HCT116 (cell line): ENCODE results near the gene ASB1. TPM values are rescaled to one million over a fixed set of nuclear protein-coding genes. Genes with fewer than 3 reads are reported as not detected.

Experiments used
- ATAC-seq: fragments of 200-7000 bp; cut with Tn5 transposase; 2 replicates; pipeline ENCODE4 v1.9.1; 2020; ENCODE audit warnings: mild to moderate bottlenecking, moderate library complexity
- BruUV-seq: library from RNA; stranded (reverse); fragments of 400-500 nt; replicated peaks from 2 replicates; lab custom pipeline; 2021; lab: Mats Ljungman, UMichigan
- CTCF ChIA-PET: fragments of 300-600 bp; sonication (Branson Sonifier 250); formaldehyde crosslinking; loops from one replicate; lab custom pipeline; 2021; ENCODE audit warnings: antibody characterized with exemption; lab: Charles Lee
- POLR2A ChIA-PET: fragments of 300-600, 350-600 bp; sonication (Branson Sonifier 250); formaldehyde crosslinking; loops from one replicate; lab custom pipeline; 2021; ENCODE audit warnings: antibody characterized with exemption; lab: Charles Lee
- RAD21 ChIA-PET, 2 experiments: fragments of 300-600 bp; sonication (Branson Sonifier 250); formaldehyde crosslinking; loops; one replicate each; lab custom pipeline; 2023; ENCODE audit warnings: low total read pairs in 2 of 2; ENCODE audit not compliant: uncharacterized antibody in 2 of 2, unreplicated experiment in 2 of 2, low non-redundant PET in 1 of 2; lab: Charles Lee
- DNase-seq: peaks from one replicate; pipeline ENCODE4 v3.0.0-alpha.2; 2010; ENCODE audit warnings: low read depth, low spot score
- H2AFZ ChIP-seq: fragments of 200-600 bp; shearing (Covaris generic), sonication (generic); 2 replicates; pipeline ENCODE4 v1.6.1; 2017; ENCODE audit warnings: low read depth, mixed run types, mixed read lengths, antibody characterized with exemption, low read length; ENCODE audit not compliant: poor library complexity, severe bottlenecking
- H3K27ac ChIP-seq: 2 replicates; pipeline ENCODE4 v1.5.1; 2012; ENCODE audit warnings: low read depth, low read length
- H3K27me3 ChIP-seq: fragments of 200-600 bp; sonication (generic); 2 replicates; pipeline ENCODE4 v1.6.1; 2016; ENCODE audit warnings: mixed run types, low read length, mixed read lengths; ENCODE audit not compliant: insufficient read depth
- H3K36me3 ChIP-seq, 2 experiments: fragments of 200-500 bp in 1 of 2; fragments of 200-600 bp in 1 of 2; sonication (Bioruptor generic) in 1 of 2; sonication (generic) in 1 of 2; 2 replicates each; pipeline versions ENCODE4 v1.5.1 to v1.6.1; 2014 to 2016; ENCODE audit warnings: low read length in 2 of 2, inconsistent platforms in 1 of 2, mixed read lengths in 1 of 2, mixed run types in 1 of 2; ENCODE audit not compliant: insufficient read depth in 2 of 2, control insufficient read depth in 1 of 2
- H3K4me1 ChIP-seq, 2 experiments: fragments of 200-600 bp in 1 of 2; sonication (generic) in 1 of 2; 2 replicates each; pipeline versions ENCODE4 v1.5.1 to v1.6.1; 2012 to 2017; ENCODE audit warnings: low read length in 2 of 2, inconsistent platforms in 1 of 2, mild to moderate bottlenecking in 1 of 2, mixed read lengths in 1 of 2, mixed run types in 1 of 2, moderate library complexity in 1 of 2; ENCODE audit not compliant: insufficient read depth in 2 of 2, control insufficient read depth in 1 of 2
- H3K4me2 ChIP-seq: fragments of 200-600 bp; sonication (generic); 2 replicates; pipeline ENCODE4 v1.6.1; 2017; ENCODE audit warnings: mixed run types, low read length, mixed read lengths
- H3K4me3 ChIP-seq, 2 experiments: fragments of 200-600 bp in 1 of 2; sonication (generic) in 1 of 2; replicated peaks in 1 of 2; 2 replicates each; pipeline ENCODE4 v1.5.1; 2011 to 2016; ENCODE audit warnings: low read length in 2 of 2, control low read depth in 1 of 2, low read depth in 1 of 2, mild to moderate bottlenecking in 1 of 2, mixed read lengths in 1 of 2, mixed run types in 1 of 2
- H3K79me2 ChIP-seq: fragments of 200-600 bp; sonication (generic); 2 replicates; pipeline ENCODE4 v1.6.1; 2017; ENCODE audit warnings: mild to moderate bottlenecking, mixed run types, low read length, moderate library complexity, mixed read lengths; ENCODE audit not compliant: insufficient read depth
- H3K9ac ChIP-seq: fragments of 200-600 bp; sonication (generic); 2 replicates; pipeline ENCODE4 v1.6.1; 2016; ENCODE audit warnings: low read length, mixed read lengths
- H3K9me2 ChIP-seq: fragments of 200-600 bp; sonication (generic), shearing (Covaris generic); 2 replicates; pipeline ENCODE4 v1.6.1; 2017; ENCODE audit warnings: mixed run types, mild to moderate bottlenecking, moderate library complexity; ENCODE audit not compliant: insufficient read depth
- H3K9me3 ChIP-seq, 2 experiments: fragments of 200-500 bp in 1 of 2; fragments of 200-600 bp in 1 of 2; sonication (Bioruptor generic) in 1 of 2; sonication (generic) in 1 of 2; 2 replicates each; pipeline ENCODE4 v1.6.1; 2014 to 2017; ENCODE audit warnings: low read length in 2 of 2, mixed read lengths in 2 of 2, inconsistent platforms in 1 of 2, low read depth in 1 of 2, mild to moderate bottlenecking in 1 of 2, mixed run types in 1 of 2, moderate library complexity in 1 of 2; ENCODE audit not compliant: control insufficient read depth in 1 of 2, insufficient read depth in 1 of 2
- H4K20me1 ChIP-seq: fragments of 200-600 bp; sonication (generic), shearing (Covaris generic); 2 replicates; pipeline ENCODE4 v1.6.1; 2017; ENCODE audit warnings: mixed run types, mild to moderate bottlenecking, moderate library complexity; ENCODE audit not compliant: insufficient read depth
- ATF3 ChIP-seq: IDR thresholded peaks from 2 replicates; pipeline ENCODE4 v1.6.1; 2012
- ELF1 ChIP-seq: IDR thresholded peaks from 2 replicates; pipeline ENCODE4 v1.6.1; 2012; ENCODE audit warnings: low read depth, borderline replicate concordance
- EZH2 ChIP-seq: fragments of 200-600 bp; sonication (generic); IDR thresholded peaks from 2 replicates; pipeline ENCODE4 v1.6.1; 2017; ENCODE audit warnings: antibody characterized with exemption, mixed run types
- JUND ChIP-seq: IDR thresholded peaks from 2 replicates; pipeline ENCODE4 v1.6.1; 2012
- POLR2AphosphoS5 ChIP-seq: IDR thresholded peaks from 2 replicates; pipeline ENCODE4 v1.6.1; 2011; ENCODE audit warnings: mild to moderate bottlenecking, low read depth, low read length, moderate library complexity
- RAD21 ChIP-seq: IDR thresholded peaks from 2 replicates; pipeline ENCODE4 v1.6.1; 2012; ENCODE audit warnings: low read depth, mild to moderate bottlenecking
- intact Hi-C: fragments of 100-400 bp; cut with micrococcal nuclease; formaldehyde crosslinking; loops from 2 replicates; pipeline ENCODE4 v1.10.0; 2022
- total RNA-seq: library from RNA; stranded (reverse); gene quantifications from one replicate; pipeline ENCODE4 v1.2.1, GENCODE V29; 2021; ENCODE audit not compliant: unreplicated experiment

ASB1 gene
- total RNA-seq, 1 experiment from 2014 or later, result 43.1 TPM

GRCh38 chr2:238488347-238488826 lies 61.7 kb downstream of the ASB1 start:
- ATAC-seq (no peak), DNase-seq (no peak)
- ChIA-PET RAD21 (no interaction called here), POLR2A (no interaction called here), CTCF (no interaction called here)
- H3K27me3 ChIP-seq, result no peaks in the 10 kb centered on the region
- H2AFZ ChIP-seq, result no peak overlapping the region
- no peaks in the 10 kb centered on the region for H3K36me3 ChIP-seq
- no peaks in the 10 kb centered on the region for H3K79me2 ChIP-seq
- no peak overlapping the region for H3K27ac ChIP-seq
- no TSS peak for BruUV-seq
- no peak for TF ChIP-seq JUND
- TF ChIP-seq RAD21, result no peak
- no peak for TF ChIP-seq EZH2
- H3K4me2 ChIP-seq, result no peak overlapping the region
- peaks cover 0 to 12% of the 10 kb centered on the region in 2 experiments; a peak in 1 of 4 replicates for H3K9me3 ChIP-seq
- no peaks in the 10 kb centered on the region for H4K20me1 ChIP-seq
- intact Hi-C loops, result no loop called here
- no peaks in the 10 kb centered on the region for H3K4me1 ChIP-seq
- H3K4me3 ChIP-seq, result no peak overlapping the region
- H3K9me2 ChIP-seq, result no peaks in the 10 kb centered on the region
- H3K9ac ChIP-seq, result no peak overlapping the region

- TF ChIP-seq POLR2AphosphoS5, result no peak
- TF ChIP-seq ATF3, result no peak
- no peak for TF ChIP-seq ELF1
- TF ChIP-seq, all 23 proteins: peak for 0
- no peaks in the 10 kb centered on the region for H3K27me3 ChIP-seq
- no peak for ATAC-seq
- no peak overlapping the region for H3K4me3 ChIP-seq
- no peaks in the 10 kb centered on the region for H3K4me1 ChIP-seq
- H3K9me3 ChIP-seq, result peaks cover 0 to 12% of the 10 kb centered on the region in 2 experiments; a peak in 1 of 4 replicates
- BruUV-seq, result no TSS peak
- H3K9ac ChIP-seq, result no peak overlapping the region
- ChIA-PET RAD21 (no interaction called here), POLR2A (no interaction called here), CTCF (no interaction called here)
- no peak overlapping the region for H2AFZ ChIP-seq
- no peaks in the 10 kb centered on the region for H3K79me2 ChIP-seq
- no peak for DNase-seq
- H3K36me3 ChIP-seq, result no peaks in the 10 kb centered on the region
- H4K20me1 ChIP-seq, result no peaks in the 10 kb centered on the region
- no peaks in the 10 kb centered on the region for H3K9me2 ChIP-seq
- intact Hi-C loops, result no loop called here
- H3K27ac ChIP-seq, result no peak overlapping the region
- H3K4me2 ChIP-seq, result no peak overlapping the region
These were observed 62.7 kb downstream of the ASB1 start for GRCh38 chr2:238489431-238489830.
